ENCODE measurements around the gene ECT2. TPM values are rescaled to one million over a fixed set of nuclear protein-coding genes. Genes with fewer than 3 reads are reported as not detected.

The ECT2 gene
- total and polyA plus RNA-seq, 2 of the 8 experiments (the other 6 are each of a cell fraction or from before 2014, with no cell fraction given), result 19.5 to 88.7 TPM

DNA sequence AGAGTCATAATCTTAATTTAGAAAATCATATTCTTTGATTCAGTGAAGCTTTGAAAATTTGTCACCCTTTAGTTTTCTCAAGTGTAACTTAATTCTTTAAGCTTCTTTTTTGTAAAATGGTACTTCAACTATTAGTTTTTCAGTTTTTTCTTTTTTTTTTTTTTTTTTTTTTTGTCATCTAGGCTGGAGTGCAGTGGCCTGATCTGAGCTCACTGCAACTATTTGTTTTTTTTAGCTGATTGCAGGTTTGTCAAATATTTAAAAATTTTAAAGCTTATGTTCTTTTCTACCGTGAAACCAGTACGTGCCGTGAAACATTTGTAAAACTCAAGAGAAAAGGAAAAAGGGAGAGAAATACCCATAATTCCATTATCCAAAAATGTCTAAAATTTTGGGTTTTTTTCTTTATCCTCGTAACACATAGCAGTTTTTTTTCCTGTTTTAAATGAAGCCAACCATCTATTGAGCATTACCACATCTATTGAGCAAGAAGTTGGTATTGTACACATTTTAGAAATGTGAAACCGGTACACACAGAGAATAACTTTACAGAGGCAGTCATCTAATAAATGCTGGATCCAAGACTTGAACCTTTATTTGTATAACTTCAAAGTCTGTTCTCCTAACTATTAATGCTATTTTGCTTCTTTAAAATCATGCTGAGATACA is 25.7 kb downstream of the ECT2 start:
- Histone ChIP-seq H3K9ac (replicated peaks in 1 of 4; ENCODE audit: extremely low read depth in 1 of 4, low read depth in 3 of 4, low read length in 3 of 4) (no peak overlapping the region), H2BK120ac (replicated peaks; ENCODE audit: low read depth, low read length) (no peak overlapping the region), H4K5ac (ENCODE audit: insufficient read length, low read depth, low read length) (no peak overlapping the region), H3K4me2 (ENCODE audit: insufficient read depth in 1 of 2, low read depth in 2 of 2, low read length in 2 of 2) (no peak overlapping the region), H3K79me2 (ENCODE audit: control insufficient read depth in 1 of 2, insufficient read depth in 2 of 2, low read length in 2 of 2) (no peaks in the 10 kb centered on the region), H2BK15ac (ENCODE audit: low read length) (no peak overlapping the region), H2BK5ac (ENCODE audit: low read depth, low read length) (no peak overlapping the region), H3K18ac (ENCODE audit: extremely low read depth, low read length) (no peak overlapping the region), H3K56ac (replicated peaks; ENCODE audit: insufficient read length, low read depth, low read length) (no peak overlapping the region), H2AK5ac (ENCODE audit: low read depth, low read length) (no peak overlapping the region), H3K27me3 (replicated peaks in 1 of 4; ENCODE audit: control insufficient read depth in 3 of 4, extremely low read depth in 1 of 4, insufficient read depth in 3 of 4, low read length in 3 of 4) (peaks cover 0 to 2% (median 0%) of the 10 kb centered on the region in 4 experiments; a peak in 1 of 7 replicates), H4K91ac (replicated peaks; ENCODE audit: insufficient read length, low read length) (no peak overlapping the region), H2AFZ (ENCODE audit: low read length) (no peak overlapping the region), H3K9me3 (ENCODE audit: insufficient read depth in 2 of 2, low read depth in 1 of 2, low read length in 1 of 2) (no peaks in the 10 kb centered on the region), H3K23me2 (ENCODE audit: low read depth, low read length) (no peaks in the 10 kb centered on the region), H3K4me3 (ENCODE audit: extremely low read depth in 1 of 4, insufficient read depth in 2 of 4, low read depth in 3 of 4, low read length in 4 of 4) (no peak overlapping the region), H3K4ac (replicated peaks; ENCODE audit: insufficient read length, low read depth, low read length) (no peak overlapping the region), H2BK12ac (ENCODE audit: low read depth, low read length) (no peak overlapping the region), H4K8ac (ENCODE audit: extremely low read depth, insufficient read depth, low read length) (no peak overlapping the region), H3K27ac (ENCODE audit: low read depth, low read length) (no peak overlapping the region), H3K23ac (ENCODE audit: insufficient read length) (no peak overlapping the region), H2BK20ac (ENCODE audit: low read length) (no peak overlapping the region), H3K36me3 (ENCODE audit: control insufficient read depth in 2 of 4, insufficient read depth in 4 of 4, low read length in 3 of 4) (peaks cover 7 to 68% (median 29%) of the 10 kb centered on the region in 4 experiments; a peak in 7 of 8 replicates), H3K79me1 (ENCODE audit: low read depth, low read length) (no peaks in the 10 kb centered on the region), H3K4me1 (replicated peaks in 1 of 4; ENCODE audit: control insufficient read depth in 3 of 4, insufficient read depth in 4 of 4, low read length in 3 of 4) (no peaks in the 10 kb centered on the region), H3K14ac (ENCODE audit: insufficient read length) (no peak overlapping the region), H4K20me1 (replicated peaks in 1 of 2; ENCODE audit: control insufficient read depth in 1 of 2, insufficient read depth in 2 of 2, low read length in 2 of 2) (peaks cover 0 to 2% of the 10 kb centered on the region in 2 experiments)
- ChIA-PET CTCF (ENCODE audit: partially characterized antibody) (interaction anchor here (0.7 to 0.8 kb wide), 2 partner anchors 15 to 33 kb away, joined by 3 read pairs; no protein-coding TSS in a partner anchor), POLR2A (ENCODE audit: partially characterized antibody) (no interaction called here)
- 93% methylated on average over 5 of the region's 5 CpGs; no CpG with 5 or more reads in 1 of the 2 experiments for WGBS, 2 experiments (ENCODE audit: extremely low coverage in 1 of 2, insufficient coverage in 1 of 2, insufficient read length in 1 of 2, insufficient replicate concordance in 2 of 2, low coverage in 1 of 2, low lambda C conversion rate in 2 of 2, missing lambda C conversion rate in 1 of 2)
- DNase-seq (ENCODE audit: low read depth in 1 of 2, low spot score in 2 of 2) (no peak), FAIRE-seq (no peak)
- TF ChIP-seq EGR1 (IDR thresholded peaks at IDR 0.05; ENCODE audit: borderline replicate concordance, low read depth, low read length) (no peak), TBP (IDR thresholded peaks at IDR 0.05; ENCODE audit: low read depth, low read length) (no peak), RNF2 (IDR thresholded peaks at IDR 0.05; ENCODE audit: borderline replicate concordance, low read depth, low read length, missing control alignments, poor library complexity, severe bottlenecking) (no peak), TEAD4 (IDR thresholded peaks at IDR 0.05; ENCODE audit: low read depth, low read length) (no peak), CBX8 (IDR thresholded peaks at IDR 0.05; ENCODE audit: borderline replicate concordance, low read depth, low read length) (no peak), HDAC2 (IDR thresholded peaks at IDR 0.05; ENCODE audit: borderline replicate concordance in 1 of 2, low read depth in 2 of 2, low read length in 2 of 2) (no peak), NANOG (IDR thresholded peaks at IDR 0.05; ENCODE audit: insufficient read depth, low read depth, low read length, poor library complexity, severe bottlenecking) (no peak), SRF (IDR thresholded peaks at IDR 0.05; ENCODE audit: low read depth, low read length) (no peak)
- TF ChIP-seq, protein P1, sequence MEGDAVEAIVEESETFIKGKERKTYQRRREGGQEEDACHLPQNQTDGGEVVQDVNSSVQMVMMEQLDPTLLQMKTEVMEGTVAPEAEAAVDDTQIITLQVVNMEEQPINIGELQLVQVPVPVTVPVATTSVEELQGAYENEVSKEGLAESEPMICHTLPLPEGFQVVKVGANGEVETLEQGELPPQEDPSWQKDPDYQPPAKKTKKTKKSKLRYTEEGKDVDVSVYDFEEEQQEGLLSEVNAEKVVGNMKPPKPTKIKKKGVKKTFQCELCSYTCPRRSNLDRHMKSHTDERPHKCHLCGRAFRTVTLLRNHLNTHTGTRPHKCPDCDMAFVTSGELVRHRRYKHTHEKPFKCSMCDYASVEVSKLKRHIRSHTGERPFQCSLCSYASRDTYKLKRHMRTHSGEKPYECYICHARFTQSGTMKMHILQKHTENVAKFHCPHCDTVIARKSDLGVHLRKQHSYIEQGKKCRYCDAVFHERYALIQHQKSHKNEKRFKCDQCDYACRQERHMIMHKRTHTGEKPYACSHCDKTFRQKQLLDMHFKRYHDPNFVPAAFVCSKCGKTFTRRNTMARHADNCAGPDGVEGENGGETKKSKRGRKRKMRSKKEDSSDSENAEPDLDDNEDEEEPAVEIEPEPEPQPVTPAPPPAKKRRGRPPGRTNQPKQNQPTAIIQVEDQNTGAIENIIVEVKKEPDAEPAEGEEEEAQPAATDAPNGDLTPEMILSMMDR (IDR thresholded peaks at IDR 0.05; ENCODE audit: control extremely low read depth in 1 of 3, insufficient read depth in 1 of 3, low read depth in 1 of 3, low read length in 3 of 3), result no peak
